Limb (tissue), 2 donors: Measurements from ENCODE around the gene DCC.

Experiments
- DNase-seq, 2 donors: peaks; one replicate each; pipeline ENCODE4 v3.0.0-alpha.2; 2016; ENCODE audit errors: extremely low spot score in 2 of 2

DCC gene

GRCh38 chr18:53360501-53361443 lies 1020.8 kb downstream of the DCC start:
- no peak for DNase-seq

DNA sequence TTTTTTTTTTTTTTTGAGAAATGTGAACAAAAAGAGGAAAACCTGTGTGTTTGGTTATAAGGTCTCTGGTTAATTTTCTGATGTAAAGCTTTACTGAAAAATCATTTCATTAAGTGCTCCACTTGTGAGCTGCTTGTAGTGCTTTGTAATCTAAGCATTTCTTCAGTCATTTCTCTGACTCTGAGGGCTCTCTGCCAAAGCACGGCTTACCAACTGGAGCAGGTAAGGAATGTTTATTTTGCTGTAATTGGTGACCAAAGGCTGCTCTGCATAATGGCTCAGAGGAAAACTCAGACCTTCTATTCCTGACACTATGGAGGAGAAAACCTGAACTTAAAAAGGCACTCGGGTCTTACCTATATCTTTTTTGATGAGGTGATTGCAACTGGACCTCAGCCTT lies 1035.6 kb downstream of the DCC start:
- DNase-seq: no peak

DNA sequence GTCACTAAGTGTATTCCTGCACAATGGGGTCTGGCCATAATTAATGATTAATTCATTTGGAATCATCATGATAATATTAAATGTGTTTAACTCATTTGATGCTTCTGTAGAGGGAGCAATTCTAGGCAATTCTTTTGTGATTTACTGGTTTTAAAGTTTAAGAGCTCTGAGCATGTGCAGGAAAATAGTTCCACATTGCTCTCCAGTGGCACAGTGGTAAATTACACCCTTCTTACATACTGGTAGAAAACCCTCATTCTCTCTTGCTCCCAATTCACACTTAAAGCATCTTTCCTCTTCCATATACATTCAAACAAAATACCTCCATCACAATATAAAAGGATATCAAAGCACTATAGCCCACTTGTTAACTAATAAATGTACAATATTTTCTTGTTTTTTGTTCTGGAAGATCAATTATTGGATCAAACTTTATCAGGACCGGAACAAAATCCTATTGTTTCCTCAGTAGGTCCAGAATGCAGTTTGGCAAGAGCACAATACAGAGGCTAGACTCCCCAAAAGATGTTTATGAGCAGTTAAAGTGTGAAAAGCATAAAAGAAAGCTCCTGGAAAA lies 1040.2 kb downstream of the DCC start:
- peak in 1 of 2 donors; percentile 51 for DNase-seq

DNA sequence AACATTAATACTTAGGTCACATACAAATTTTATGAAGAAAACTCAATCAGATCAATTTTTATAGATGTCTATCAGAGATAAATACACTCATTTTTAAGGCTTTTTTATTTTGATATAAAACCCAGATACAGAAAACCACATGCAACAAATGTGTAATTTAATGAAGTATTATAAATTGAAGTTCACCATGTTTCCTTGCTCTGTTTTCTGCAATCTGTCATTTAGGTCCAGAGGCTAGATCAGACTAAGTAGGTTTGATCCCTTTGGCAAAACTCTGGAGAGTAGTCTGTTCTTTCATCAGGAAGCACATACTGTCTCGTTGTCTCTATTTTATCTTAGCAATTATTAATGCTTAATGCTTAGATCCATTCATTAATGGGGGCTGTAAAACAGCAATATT lies 1042.9 kb downstream of the DCC start:
- no peak for DNase-seq

- no peak for DNase-seq
These were observed 1045.9 kb downstream of the DCC start for GRCh38 chr18:53385889-53386288.

DNA sequence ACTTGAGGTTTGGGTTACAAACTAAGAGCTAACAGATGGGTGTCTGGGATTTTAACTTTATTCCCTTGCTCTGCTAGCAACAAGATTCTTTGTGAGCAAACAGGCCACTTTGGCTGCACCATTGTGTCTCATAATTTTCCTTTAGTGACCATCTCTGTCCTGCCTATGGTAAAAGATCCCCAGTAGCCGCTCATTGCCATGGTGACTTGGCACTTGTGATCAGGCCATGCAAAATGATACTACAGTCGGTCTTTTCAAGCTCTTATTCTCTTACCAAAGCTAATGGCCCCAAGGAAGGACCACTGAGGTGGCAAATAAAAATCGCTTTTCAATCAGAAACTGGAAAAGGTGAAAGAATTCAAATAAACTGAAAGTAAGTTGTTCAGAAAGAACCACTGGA lies 1047.6 kb downstream of the DCC start:
- no peak for DNase-seq

- no peak for DNase-seq
These were observed 1062.7 kb downstream of the DCC start for GRCh38 chr18:53402670-53403069.

- DNase-seq: no peak
These were observed 1068.3 kb downstream of the DCC start for GRCh38 chr18:53408271-53408670.

DNA sequence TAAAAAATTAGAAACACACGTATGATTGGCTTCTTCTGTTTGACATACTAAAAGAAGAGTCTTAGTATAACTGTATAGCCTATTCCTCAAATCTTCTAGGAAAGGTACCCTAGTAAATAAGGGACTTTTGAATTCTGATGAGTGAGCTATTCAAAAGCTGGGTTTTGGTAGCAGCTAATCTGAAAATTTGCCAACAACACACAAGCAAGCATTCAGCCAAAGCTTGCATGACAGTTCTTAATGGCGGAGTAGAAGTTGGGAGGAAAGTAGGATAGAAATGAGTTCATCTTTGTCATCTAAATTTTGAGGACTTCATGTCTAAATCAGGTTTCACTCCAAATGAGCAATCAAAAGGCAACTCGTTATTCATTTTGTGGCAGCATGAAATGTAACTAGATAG lies 1071.5 kb downstream of the DCC start:
- DNase-seq: no peak

- no peak for DNase-seq
These were observed 1077.0 kb downstream of the DCC start for GRCh38 chr18:53417003-53417402.

GRCh38 chr18:53421869-53422268 lies 1081.9 kb downstream of the DCC start:
- no peak for DNase-seq

DNA sequence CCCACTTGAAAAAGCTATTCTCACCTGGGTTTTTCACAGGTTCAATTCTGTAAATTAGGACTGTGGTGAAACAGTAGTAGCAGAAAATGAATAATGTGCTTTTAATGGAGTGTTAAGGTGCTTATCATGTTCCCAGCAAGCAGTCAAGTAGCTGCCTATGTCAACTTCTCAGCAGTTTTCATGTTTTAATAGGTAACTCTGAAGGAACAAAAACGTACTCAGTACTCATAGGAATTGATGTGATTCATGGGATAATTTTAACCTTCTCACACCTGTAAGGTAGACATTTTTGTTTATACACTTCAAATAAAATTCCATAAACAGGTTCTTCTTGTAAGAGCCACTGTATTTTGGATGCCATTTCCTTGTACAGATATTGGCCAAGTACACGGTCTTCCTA lies 1082.9 kb downstream of the DCC start:
- no peak for DNase-seq

DNA sequence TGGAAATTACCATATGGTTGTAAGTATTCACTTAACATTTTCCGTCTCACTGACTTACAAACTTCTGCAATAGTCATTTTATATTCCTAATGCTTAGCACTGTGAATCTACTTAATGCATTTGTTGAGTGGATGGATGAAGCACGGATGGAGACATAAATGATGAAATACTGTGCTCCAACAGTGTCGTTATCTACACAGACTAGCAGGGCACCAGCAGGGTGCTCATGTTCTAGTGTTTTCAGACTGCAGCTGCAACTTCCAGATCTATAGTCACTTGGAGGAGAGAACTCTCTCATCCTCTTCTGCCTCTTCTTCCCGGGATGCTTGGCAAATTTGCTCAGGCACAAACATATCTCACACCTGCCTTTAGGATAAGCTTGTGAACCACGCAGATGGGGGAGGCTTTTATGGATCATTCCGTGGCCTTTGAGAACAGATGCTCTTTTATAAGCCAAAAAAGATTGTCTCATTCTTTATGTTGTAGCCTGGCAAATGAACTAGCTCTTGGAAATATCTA lies 1086.7 kb downstream of the DCC start:
- DNase-seq: no peak

DNA sequence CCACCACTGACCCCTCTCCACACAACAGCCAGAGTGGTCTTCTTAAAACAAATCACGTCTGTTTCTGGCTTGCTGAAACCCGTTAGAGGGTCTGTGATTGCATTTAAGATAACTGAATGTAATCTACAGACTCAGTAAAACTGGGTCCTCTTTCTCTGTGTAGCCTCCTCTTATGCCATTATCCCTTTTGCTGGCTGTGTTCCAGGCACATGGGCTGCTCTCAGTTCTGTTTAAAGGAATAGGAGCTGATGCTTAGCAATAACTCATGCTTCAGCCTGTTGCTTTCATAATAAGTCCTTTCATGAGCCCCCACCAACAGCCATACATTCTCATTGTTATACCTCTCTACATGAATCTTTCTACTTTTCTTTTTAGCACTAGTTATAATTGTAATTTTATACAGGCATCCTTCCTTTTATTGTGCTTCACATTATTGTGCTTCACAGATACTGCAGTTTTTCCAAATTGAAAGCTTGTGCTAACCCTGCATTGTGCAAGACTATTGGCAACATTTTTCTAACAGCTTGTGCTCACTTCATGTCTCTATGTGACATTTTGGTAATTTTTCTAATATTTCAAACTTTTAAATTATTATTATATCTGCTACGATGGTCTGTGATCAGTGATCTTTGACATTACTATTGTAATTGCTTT lies 1101.9 kb downstream of the DCC start:
- no peak for DNase-seq

DNA sequence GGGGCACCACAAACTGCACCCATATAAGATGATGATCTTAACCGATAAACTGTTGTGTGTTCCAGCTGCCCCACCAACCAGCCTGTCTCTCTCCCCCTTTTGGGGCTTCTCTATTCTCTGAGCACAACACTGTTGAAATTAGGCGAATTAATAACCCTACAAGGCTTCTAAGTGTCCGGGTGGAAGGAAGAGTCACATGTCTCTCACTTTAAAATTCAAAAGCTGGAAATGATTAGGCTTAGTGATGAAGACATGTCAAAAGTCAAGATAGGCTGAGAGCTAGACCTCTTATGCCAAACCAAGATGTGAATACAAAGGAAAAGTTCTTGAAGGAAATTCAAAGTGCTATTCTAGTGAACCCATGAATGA lies 1102.4 kb downstream of the DCC start:
- DNase-seq: no peak

- DNase-seq: no peak
These were observed 1103.3 kb downstream of the DCC start for GRCh38 chr18:53443336-53443735.

- no peak for DNase-seq
These were observed 1103.8 kb downstream of the DCC start for GRCh38 chr18:53443831-53444230.

DNA sequence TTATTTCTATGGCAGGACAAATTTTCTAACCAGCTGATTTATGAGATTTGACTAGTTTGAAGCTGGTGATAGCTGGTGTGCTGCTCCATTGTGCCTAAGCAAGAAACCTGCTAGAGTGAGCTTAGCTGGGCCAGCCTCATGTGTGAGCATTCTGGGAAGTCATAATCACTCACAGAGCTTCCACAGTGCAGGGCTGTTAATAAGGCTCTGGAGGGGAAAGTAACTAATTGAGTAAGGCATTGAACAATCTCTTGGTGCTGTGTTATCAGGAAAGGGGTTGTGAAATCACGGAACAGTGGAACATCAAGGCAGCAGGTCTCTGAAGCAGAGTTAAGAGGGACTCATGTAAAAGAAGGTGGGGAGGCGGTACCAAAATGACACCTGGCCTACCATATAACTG lies 1111.9 kb downstream of the DCC start:
- no peak for DNase-seq

GRCh38 chr18:53457068-53457467 lies 1117.1 kb downstream of the DCC start:
- DNase-seq: peak in 1 of 2 donors; percentile 34

GRCh38 chr18:53458268-53458667 lies 1118.3 kb downstream of the DCC start:
- no peak for DNase-seq

DNA sequence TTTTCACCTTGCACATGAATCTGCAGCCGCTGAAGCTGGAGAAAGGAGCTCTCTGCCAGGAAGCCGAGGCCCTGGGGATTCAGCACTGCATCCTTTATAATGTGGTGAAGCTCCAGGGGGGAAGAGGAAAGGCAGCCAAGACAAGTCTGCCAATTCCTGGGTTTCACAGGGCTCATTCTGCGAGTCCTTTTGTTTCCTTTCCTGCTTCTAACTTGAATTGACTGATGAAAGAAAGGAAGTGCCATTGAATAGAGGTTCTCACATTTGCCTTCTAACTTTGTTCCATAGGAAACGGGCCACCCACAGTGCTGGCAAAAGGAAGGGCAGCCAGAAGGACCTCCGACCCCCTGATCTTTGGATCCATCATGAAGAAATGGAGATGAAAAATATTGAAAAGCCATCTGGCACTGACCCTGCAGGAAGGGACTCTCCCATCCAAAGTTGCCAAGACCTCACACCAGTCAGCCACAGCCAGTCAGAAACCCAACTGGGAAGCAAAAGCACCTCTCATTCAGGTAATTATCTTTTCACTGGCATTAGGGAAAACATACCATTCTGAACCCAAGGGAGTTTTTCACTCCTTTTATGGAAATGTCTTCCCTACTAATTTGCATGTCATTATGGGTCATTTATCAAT lies 1119.1 kb downstream of the DCC start:
- peak; percentile 12 to 44 for DNase-seq

DNA sequence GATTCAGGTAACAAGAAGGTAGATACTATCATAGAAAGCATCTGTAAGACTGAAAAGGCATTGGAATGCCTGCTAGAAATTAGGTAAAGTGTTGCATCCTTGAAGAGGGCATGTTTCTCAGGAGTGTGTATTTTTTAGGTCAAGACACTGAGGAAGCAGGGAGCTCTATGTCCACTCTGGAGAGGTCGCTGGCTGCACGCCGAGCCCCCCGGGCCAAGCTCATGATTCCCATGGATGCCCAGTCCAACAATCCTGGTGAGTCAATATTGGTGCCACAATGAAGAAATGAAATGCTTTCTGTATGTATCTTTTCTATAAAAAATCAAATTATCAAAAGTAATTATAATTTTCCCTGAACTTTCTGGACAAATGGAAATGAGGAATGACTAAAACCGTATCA lies 1127.8 kb downstream of the DCC start:
- DNase-seq: no peak
